Activated CD4-positive, alpha-beta T cell treated with anti-CD3 and anti-CD28 coated beads, Interleukin-2, amount 10 ng/mL, durations not matched to agents 7 days and 5 days (primary cell): ENCODE data around the gene CACNA1C. TPM values are rescaled to one million over a fixed set of nuclear protein-coding genes. Genes with fewer than 3 reads are reported as not detected.

Source experiments
- CTCF ChIA-PET: fragments of 350-600 bp; sonication (Branson Sonifier 250); formaldehyde crosslinking; loops from one replicate; lab custom pipeline; 2021; ENCODE audit warnings: antibody characterized with exemption; lab: Charles Lee
- POLR2A ChIA-PET: fragments of 350-600 bp; sonication (Branson Sonifier 250); formaldehyde crosslinking; loops from one replicate; lab custom pipeline; 2021; ENCODE audit warnings: antibody characterized with exemption; lab: Charles Lee
- DNase-seq: peaks from one replicate; pipeline ENCODE4 v3.0.0-alpha.2; 2020
- H3K27ac Mint-ChIP-seq: one replicate; pipeline ENCODE4 v1.8.0; 2021; ENCODE audit warnings: mild to moderate bottlenecking, moderate library complexity, mixed read lengths
- H3K27me3 Mint-ChIP-seq: one replicate; pipeline ENCODE4 v1.8.0; 2021; ENCODE audit warnings: mixed read lengths
- H3K36me3 Mint-ChIP-seq: one replicate; pipeline ENCODE4 v1.8.0; 2021; ENCODE audit warnings: low read depth, mixed read lengths
- H3K4me1 Mint-ChIP-seq: one replicate; pipeline ENCODE4 v1.8.0; 2021; ENCODE audit warnings: mixed read lengths
- H3K4me3 Mint-ChIP-seq: one replicate; pipeline ENCODE4 v1.8.0; 2021; ENCODE audit warnings: mild to moderate bottlenecking, moderate library complexity, mixed read lengths
- H3K9me3 Mint-ChIP-seq: one replicate; pipeline ENCODE4 v1.8.0; 2021; ENCODE audit warnings: mixed read lengths
- total RNA-seq, 2 experiments: library from RNA; stranded (reverse); gene quantifications; one replicate each; pipeline ENCODE4 v1.2.3, GENCODE V29; 2021

CACNA1C gene
- total RNA-seq, 2 experiments from 2014 or later = 0.12 to 0.15 TPM

DNA sequence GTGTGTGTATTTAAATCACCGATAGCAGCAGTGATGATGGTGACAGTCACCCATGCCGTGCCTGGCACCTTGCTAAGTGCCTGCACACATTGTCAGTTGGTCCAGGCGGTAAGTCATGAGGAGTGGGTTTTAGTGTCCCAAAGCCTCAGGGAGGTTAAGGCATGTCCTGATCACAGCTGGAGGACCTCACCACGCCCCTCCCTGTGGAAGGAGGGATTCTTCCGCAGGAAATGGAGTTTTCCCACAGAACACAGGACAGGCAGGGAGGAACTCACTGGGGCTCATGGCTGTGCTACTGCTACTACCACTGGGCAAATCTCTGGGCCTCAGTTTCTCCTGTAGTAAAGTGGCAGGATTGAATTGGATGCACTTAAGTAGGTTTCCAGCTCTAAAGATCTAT is 142.3 kb downstream of the CACNA1C start:
- H3K9me3 Mint-ChIP-seq = no peaks in the 10 kb centered on the region
- H3K27ac Mint-ChIP-seq = no peak overlapping the region
- no peak overlapping the region for H3K4me3 Mint-ChIP-seq
- CTCF ChIA-PET = no interaction called here
- no peaks in the 10 kb centered on the region for H3K4me1 Mint-ChIP-seq
- DNase-seq = no peak
- no peaks in the 10 kb centered on the region for H3K36me3 Mint-ChIP-seq
- H3K27me3 Mint-ChIP-seq = no peaks in the 10 kb centered on the region
- POLR2A ChIA-PET = no interaction called here

- ChIA-PET CTCF (no interaction called here), POLR2A (no interaction called here)
- Mint-ChIP-seq H3K36me3 (no peaks in the 10 kb centered on the region), H3K4me3 (no peak overlapping the region), H3K9me3 (no peaks in the 10 kb centered on the region), H3K4me1 (no peaks in the 10 kb centered on the region), H3K27ac (no peak overlapping the region), H3K27me3 (no peaks in the 10 kb centered on the region)
- DNase-seq = no peak
These were observed 145.3 kb downstream of the CACNA1C start for GRCh38 chr12:2198005-2198501.

DNA sequence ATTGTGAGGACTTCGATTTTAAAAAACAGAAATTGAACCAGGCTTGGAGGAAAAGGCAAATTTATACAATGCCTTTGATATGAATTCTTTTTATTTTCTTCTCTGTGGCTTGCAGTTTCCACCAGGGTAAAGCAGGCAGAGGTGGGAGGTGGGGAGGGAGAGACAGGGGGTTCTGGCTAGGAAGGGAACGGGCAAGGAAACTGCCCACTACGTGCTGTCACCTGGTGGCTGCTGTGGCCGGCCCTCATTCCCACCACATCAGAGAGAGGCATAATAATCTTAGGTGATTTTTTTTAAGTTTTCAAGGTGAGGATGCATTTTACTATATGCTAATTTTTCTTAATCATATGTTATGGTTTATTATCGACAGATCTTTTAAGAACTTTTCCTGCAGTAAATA is 145.8 kb downstream of the CACNA1C start:
- no peak overlapping the region for H3K27ac Mint-ChIP-seq
- DNase-seq = no peak
- H3K27me3 Mint-ChIP-seq = no peaks in the 10 kb centered on the region
- H3K9me3 Mint-ChIP-seq = no peaks in the 10 kb centered on the region
- POLR2A ChIA-PET = no interaction called here
- no peaks in the 10 kb centered on the region for H3K4me1 Mint-ChIP-seq
- H3K36me3 Mint-ChIP-seq = no peaks in the 10 kb centered on the region
- CTCF ChIA-PET = no interaction called here
- H3K4me3 Mint-ChIP-seq = no peak overlapping the region

- no peak overlapping the region for H3K4me3 Mint-ChIP-seq
- no peaks in the 10 kb centered on the region for H3K4me1 Mint-ChIP-seq
- DNase-seq = no peak
- no peak overlapping the region for H3K27ac Mint-ChIP-seq
- POLR2A ChIA-PET = no interaction called here
- CTCF ChIA-PET = no interaction called here
- H3K9me3 Mint-ChIP-seq = no peaks in the 10 kb centered on the region
- peaks cover 5% of the 10 kb centered on the region for H3K27me3 Mint-ChIP-seq
- no peaks in the 10 kb centered on the region for H3K36me3 Mint-ChIP-seq
These were observed 153.2 kb downstream of the CACNA1C start for GRCh38 chr12:2205996-2206395.

- H3K27me3 Mint-ChIP-seq = peaks cover 5% of the 10 kb centered on the region
- ChIA-PET CTCF (no interaction called here), POLR2A (no interaction called here)
- no peaks in the 10 kb centered on the region for H3K36me3 Mint-ChIP-seq
- no peaks in the 10 kb centered on the region for H3K4me1 Mint-ChIP-seq
- H3K27ac Mint-ChIP-seq = no peak overlapping the region
- no peak for DNase-seq
- H3K9me3 Mint-ChIP-seq = no peaks in the 10 kb centered on the region
- no peak overlapping the region for H3K4me3 Mint-ChIP-seq
These were observed 156.2 kb downstream of the CACNA1C start for GRCh38 chr12:2208837-2209635.

DNA sequence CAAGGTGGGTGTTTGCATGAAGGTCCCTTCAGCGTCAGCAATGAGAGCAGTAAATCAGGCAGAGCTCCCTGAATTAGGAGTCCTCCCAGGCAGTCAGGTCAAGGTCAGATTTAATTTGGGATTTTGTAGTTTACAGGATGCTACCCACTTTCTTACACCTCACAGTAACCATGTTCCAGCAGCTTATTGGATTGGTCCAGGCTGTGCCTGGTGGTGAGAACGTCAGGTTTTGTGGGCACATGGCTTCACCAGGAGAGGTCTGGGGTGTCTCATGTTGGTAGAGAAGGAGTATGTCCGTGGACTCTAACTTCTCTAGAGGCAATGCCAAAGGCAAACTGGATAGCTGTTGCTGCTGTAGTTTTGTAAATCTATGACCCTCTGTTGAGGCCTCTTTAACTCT is 158.3 kb downstream of the CACNA1C start:
- CTCF ChIA-PET = no interaction called here
- no peaks in the 10 kb centered on the region for H3K4me1 Mint-ChIP-seq
- POLR2A ChIA-PET = no interaction called here
- H3K27ac Mint-ChIP-seq = no peak overlapping the region
- peaks cover 5% of the 10 kb centered on the region for H3K27me3 Mint-ChIP-seq
- no peak overlapping the region for H3K4me3 Mint-ChIP-seq
- H3K36me3 Mint-ChIP-seq = no peaks in the 10 kb centered on the region
- H3K9me3 Mint-ChIP-seq = no peaks in the 10 kb centered on the region
- no peak for DNase-seq

- H3K27me3 Mint-ChIP-seq = peaks cover 5% of the 10 kb centered on the region
- DNase-seq = no peak
- ChIA-PET CTCF (no interaction called here), POLR2A (no interaction called here)
- no peak overlapping the region for H3K4me3 Mint-ChIP-seq
- H3K27ac Mint-ChIP-seq = no peak overlapping the region
- no peaks in the 10 kb centered on the region for H3K36me3 Mint-ChIP-seq
- no peaks in the 10 kb centered on the region for H3K4me1 Mint-ChIP-seq
- H3K9me3 Mint-ChIP-seq = no peaks in the 10 kb centered on the region
These were observed 159.8 kb downstream of the CACNA1C start for GRCh38 chr12:2212537-2212936.

GRCh38 chr12:2212971-2213869 is 160.4 kb downstream of the CACNA1C start:
- DNase-seq = no peak
- no peaks in the 10 kb centered on the region for H3K4me1 Mint-ChIP-seq
- no peaks in the 10 kb centered on the region for H3K9me3 Mint-ChIP-seq
- ChIA-PET CTCF (interaction anchor here (0.6 kb wide), 1 partner anchor 54 kb away, joined by 3 read pairs; no protein-coding TSS in a partner anchor), POLR2A (no interaction called here)
- H3K4me3 Mint-ChIP-seq = no peak overlapping the region
- H3K27ac Mint-ChIP-seq = no peak overlapping the region
- H3K36me3 Mint-ChIP-seq = no peaks in the 10 kb centered on the region
- peaks cover 5% of the 10 kb centered on the region for H3K27me3 Mint-ChIP-seq

DNA sequence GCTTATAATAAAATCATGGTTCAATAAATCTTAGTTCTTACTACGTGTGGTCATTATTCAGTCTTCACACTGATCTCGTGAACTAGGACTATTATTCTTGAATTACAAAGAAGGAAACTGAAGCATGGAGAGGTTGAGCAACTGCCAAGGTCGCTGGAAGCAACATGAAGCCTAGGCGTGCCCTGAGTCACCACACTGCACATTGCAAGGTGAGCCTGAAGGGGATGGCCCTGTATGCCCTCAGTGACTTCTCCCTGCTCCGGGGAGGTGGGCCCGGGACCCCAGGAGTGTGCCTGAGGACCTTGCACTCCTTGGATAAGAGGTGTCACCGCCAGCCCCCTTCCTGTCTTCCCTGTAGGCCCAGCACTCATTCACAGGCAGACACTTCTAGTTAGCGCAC is 161.6 kb downstream of the CACNA1C start:
- H3K27ac Mint-ChIP-seq = no peak overlapping the region
- no peaks in the 10 kb centered on the region for H3K9me3 Mint-ChIP-seq
- no peaks in the 10 kb centered on the region for H3K4me1 Mint-ChIP-seq
- CTCF ChIA-PET = no interaction called here
- H3K36me3 Mint-ChIP-seq = no peaks in the 10 kb centered on the region
- H3K4me3 Mint-ChIP-seq = no peak overlapping the region
- DNase-seq = no peak
- H3K27me3 Mint-ChIP-seq = peaks cover 7% of the 10 kb centered on the region
- POLR2A ChIA-PET = no interaction called here

DNA sequence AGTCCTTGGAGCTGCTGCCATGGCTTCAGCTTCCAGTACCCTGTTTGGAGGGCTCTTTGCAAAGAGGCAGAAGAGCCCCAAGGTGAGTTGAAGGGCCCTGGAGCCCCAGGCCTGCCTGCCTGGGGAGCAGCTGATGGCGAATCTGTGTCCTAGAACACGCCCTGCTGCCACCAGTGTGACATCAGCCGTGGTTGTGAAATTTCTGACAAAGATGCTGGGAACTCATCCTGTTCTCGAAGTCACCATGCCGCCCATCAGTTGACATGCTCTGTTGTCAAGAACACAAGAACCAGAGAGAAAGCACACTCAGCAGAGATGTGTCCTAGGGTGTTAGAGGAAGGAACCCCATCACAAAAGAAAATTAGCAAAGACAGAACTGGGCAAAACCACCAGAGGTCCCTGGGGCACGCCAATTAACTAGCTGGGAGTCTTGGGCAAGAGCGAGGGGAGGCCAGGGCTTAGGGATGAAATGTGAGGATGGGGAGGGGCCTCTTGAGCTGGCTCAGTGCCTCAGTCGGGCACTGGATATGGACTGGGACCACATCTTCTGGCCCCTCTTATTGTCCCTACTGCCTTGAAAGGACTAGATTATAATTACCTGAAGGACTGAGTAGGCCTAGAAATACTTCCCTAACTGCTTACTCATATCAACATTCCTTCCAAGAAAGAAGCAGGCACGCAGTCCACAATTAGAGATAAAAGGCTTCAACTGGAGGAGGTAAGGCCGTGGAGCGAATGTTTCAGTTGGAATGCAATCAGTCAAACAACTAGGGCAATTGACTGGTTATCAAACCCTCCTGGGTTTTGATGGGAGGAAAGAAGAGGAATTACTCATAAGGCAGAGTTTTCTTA is 163.1 kb downstream of the CACNA1C start:
- no peak for DNase-seq
- no peaks in the 10 kb centered on the region for H3K9me3 Mint-ChIP-seq
- ChIA-PET CTCF (no interaction called here), POLR2A (no interaction called here)
- H3K27me3 Mint-ChIP-seq = peaks cover 6% of the 10 kb centered on the region
- no peaks in the 10 kb centered on the region for H3K4me1 Mint-ChIP-seq
- H3K36me3 Mint-ChIP-seq = no peaks in the 10 kb centered on the region
- no peak overlapping the region for H3K27ac Mint-ChIP-seq
- H3K4me3 Mint-ChIP-seq = no peak overlapping the region

GRCh38 chr12:2218706-2219105 is 165.9 kb downstream of the CACNA1C start:
- Mint-ChIP-seq H3K36me3 (no peaks in the 10 kb centered on the region), H3K4me3 (no peak overlapping the region), H3K9me3 (no peaks in the 10 kb centered on the region), H3K27ac (no peak overlapping the region), H3K27me3 (peaks cover 10% of the 10 kb centered on the region), H3K4me1 (no peaks in the 10 kb centered on the region)
- CTCF ChIA-PET = no interaction called here
- DNase-seq = no peak
- POLR2A ChIA-PET = no interaction called here

- no peaks in the 10 kb centered on the region for H3K36me3 Mint-ChIP-seq
- no peaks in the 10 kb centered on the region for H3K9me3 Mint-ChIP-seq
- H3K4me1 Mint-ChIP-seq = no peaks in the 10 kb centered on the region
- CTCF ChIA-PET = no interaction called here
- POLR2A ChIA-PET = no interaction called here
- no peak overlapping the region for H3K27ac Mint-ChIP-seq
- DNase-seq = no peak
- H3K4me3 Mint-ChIP-seq = no peak overlapping the region
- H3K27me3 Mint-ChIP-seq = peaks cover 12% of the 10 kb centered on the region
These were observed 168.3 kb downstream of the CACNA1C start for GRCh38 chr12:2221030-2221621.
